HG03565 (cell line): ENCODE results near the gene KCNJ5.
A peak's percentile ranks its signal among the peaks of the same experiment; 100 is the strongest.

Experiments
- ATAC-seq: cut with Tn5 transposase; IDR thresholded peaks from one replicate; pipeline ENCODE4 v1.9.1; 2021; ENCODE audit warnings: mild to moderate bottlenecking, moderate library complexity; ENCODE audit not compliant: unreplicated experiment

Gene KCNJ5

DNA sequence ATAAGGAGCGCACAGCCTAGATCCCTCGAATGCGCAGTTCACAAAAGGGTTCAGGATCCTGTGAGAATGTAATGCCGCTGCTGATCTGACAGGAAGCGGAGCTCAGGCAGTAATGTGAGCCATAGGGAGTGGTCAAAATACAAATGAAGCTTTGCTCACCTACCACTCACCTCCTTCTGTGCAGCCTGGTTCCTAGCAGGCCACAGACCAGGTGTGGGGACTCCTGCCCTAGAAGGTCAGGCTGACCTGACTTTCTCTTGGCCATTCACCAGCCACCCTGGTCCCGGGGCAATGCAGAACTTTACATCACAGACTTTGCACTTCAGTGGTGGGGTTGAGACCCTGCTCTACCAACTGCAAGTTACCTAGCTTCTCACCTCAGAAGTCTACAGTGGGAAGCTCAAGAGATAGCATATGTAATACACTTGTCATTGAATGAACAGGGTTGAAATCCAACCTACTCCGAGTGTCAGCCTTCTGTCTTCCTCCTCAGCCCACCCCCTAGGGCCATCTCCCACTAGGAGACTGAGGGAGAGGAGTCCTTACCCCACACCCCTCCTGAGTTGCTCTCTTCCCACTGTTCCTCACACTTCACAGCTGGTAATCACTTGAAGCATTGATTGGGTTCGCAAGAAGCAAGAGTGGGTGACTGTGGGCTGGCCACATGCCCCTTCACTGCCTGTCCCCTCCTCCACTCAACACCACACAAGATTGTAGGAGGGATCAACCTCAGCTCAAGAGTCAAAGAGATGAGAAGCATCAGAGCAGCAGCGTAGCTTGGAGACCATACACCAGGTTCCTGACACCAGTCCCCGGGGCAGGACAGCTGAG, 22.1 kb upstream of the KCNJ5 start:
- no peak for ATAC-seq

DNA sequence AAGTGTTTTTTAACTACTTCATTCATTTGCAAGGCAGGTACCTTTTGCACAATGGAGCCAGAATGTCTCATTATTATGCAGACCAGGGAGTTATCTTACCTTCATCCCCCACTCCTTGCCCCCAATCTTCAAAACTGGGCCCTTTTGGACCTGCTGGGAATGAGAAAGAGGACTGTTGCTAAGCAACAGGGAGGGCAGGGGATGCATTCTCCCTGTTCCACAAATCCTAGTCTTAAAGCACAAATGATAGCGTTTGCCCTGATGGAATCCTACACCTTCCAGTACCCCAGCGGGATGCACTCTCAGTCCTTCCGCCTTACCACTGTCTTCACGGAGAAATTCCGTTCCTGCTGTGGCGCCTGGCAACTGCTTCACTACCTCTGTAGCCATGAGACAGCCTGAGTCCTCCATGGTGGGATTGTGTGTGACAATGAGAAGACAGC, 20.0 kb upstream of the KCNJ5 start:
- no peak for ATAC-seq

DNA sequence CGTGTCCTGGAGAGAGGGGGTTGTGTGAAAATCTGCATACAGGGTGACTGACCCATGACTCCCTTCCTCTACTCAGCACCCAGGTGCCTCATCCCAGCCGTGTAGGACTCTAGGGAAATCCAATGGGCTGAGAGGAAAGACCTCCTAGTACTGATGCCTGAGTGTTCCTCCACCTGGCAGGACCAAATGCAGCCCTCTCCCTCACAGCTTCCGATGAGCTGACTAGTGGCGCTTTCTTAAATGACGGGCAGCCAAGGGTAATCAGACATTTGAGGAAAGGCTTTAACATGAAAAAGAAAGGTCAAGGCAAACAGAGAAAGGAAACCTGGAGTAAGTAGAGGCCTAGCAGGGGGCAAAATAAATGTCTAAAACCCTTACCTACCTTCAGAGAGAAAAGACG, 19.1 kb upstream of the KCNJ5 start:
- no peak for ATAC-seq

GRCh38 chr11:128872594-128872993, 18.6 kb upstream of the KCNJ5 start:
- no peak for ATAC-seq

DNA sequence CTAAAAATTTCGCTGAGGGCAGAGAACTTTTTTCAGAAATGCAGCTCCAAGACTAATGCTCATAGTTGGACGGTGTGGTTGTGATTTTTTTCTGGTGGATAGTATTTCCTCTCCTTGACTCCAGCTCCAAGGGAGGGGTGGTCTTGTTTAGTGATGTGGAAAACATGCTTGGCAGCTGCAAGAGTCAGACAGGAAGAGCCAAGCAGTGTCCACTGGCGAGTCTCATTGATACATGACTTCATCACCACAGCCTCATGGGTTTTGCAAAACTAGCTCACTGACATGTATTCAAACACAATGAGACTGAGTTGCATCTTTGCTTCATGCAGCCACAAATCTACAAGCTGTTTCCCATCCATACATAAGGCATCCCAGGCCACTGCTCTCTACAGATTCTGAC, 16.7 kb upstream of the KCNJ5 start:
- no peak for ATAC-seq

DNA sequence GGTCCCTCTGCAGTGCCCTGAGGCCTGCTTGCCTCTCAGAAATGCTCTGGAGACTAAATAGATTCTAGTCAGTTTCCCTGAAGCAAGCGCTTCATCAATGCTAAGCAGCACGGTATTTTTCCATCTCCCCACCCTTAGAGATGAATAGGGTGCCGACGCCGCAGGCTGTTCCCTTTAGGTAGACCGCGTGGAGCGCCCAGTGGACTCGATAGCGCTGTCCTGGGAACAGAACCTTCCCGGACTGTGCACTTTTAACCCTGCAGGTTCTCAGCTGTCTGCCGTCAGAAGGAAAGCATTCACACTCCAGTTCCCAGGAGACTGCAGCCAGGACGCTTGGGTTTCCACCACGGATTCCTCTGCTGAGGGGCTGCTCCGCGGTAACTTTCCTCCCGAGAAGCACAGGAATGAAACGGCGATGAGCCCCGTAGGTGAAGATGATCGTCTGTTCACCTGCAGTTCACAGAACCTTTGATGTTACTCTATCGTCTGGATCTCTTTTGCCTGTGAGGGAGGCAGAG, 15.0 kb upstream of the KCNJ5 start:
- no peak for ATAC-seq

- no peak for ATAC-seq
Observed at GRCh38 chr11:128877726-128878125, 13.4 kb upstream of the KCNJ5 start.

DNA sequence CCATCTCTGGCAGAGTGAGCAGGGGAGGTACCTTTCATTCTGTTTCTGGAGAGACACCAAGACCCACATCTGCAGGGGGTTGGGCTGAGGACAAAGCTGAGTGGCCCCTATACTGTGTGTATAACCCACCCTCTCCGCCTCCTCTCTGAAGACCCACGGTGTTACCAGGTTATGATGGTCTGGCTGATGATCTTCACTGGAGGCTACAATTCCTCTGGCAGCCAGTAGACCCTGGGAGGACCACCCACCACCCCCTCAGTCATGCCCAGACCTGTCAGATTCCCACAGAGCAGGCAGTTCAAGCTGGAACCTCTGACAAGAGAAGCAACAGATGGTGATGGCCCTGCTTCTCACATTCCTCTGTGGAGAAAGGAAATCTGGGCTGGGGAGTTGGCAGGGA, 12.7 kb upstream of the KCNJ5 start:
- no peak for ATAC-seq

DNA sequence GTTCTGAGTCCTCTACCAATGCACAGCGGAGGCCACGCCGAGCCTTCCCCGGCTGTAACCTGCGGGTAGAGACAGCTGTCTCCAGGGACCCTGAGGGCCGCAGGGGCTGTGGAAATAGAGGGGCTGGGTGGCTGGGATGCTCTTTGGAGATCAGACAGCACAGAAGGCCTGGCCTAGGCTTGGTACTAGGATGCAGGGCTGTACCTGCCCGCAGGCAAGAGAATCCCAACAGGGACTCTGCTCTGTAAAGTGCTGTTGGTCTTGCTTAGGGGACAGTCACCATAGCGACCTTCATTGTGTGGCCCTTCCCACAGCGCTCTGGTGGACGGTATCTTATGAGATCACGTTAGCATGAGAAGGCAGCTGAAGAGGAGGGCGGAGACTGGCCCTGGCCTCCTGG, 11.3 kb upstream of the KCNJ5 start:
- ATAC-seq, result no peak

DNA sequence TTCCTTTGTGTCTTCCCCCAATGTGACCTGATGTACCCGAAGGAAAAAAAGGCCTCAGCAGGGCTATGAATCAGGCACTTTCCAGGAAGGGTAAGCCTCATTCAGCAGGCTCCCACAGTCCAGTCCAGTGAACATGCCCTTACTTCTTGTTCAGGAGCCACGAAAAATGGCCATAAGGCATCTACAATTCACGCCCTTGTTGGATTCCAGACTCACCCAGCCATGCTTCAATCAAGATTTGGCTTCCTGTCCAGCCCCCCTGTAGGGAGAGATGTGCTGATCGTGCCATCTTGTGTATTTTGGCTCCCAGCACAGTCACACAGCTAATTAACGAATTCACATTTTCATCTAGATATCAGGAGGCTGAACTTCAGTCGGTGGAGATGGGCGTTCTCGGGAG, 9.9 kb upstream of the KCNJ5 start:
- no peak for ATAC-seq

GRCh38 chr11:128882451-128882850, 8.7 kb upstream of the KCNJ5 start:
- no peak for ATAC-seq

DNA sequence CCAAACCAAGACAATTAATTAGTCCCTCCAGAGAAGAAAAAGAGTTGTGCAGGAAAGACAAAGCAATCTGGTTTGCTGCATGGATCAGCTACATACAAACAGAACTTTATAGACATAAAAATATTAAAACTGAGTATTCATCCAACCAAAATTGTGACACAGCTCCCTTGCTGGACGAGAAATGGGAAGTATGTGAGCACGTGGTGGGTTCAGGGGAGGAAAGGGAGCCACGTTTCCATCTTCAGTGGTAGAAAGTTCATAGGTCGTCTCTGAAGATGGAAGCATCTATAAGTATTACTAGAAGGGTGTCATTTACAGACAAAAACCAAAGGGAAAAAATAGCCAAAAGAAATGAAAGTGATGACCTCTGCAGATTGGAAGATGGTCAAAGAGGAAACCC, 7.1 kb upstream of the KCNJ5 start:
- ATAC-seq, result no peak

GRCh38 chr11:128884703-128885338, 6.3 kb upstream of the KCNJ5 start:
- ATAC-seq, result peak; percentile 83

DNA sequence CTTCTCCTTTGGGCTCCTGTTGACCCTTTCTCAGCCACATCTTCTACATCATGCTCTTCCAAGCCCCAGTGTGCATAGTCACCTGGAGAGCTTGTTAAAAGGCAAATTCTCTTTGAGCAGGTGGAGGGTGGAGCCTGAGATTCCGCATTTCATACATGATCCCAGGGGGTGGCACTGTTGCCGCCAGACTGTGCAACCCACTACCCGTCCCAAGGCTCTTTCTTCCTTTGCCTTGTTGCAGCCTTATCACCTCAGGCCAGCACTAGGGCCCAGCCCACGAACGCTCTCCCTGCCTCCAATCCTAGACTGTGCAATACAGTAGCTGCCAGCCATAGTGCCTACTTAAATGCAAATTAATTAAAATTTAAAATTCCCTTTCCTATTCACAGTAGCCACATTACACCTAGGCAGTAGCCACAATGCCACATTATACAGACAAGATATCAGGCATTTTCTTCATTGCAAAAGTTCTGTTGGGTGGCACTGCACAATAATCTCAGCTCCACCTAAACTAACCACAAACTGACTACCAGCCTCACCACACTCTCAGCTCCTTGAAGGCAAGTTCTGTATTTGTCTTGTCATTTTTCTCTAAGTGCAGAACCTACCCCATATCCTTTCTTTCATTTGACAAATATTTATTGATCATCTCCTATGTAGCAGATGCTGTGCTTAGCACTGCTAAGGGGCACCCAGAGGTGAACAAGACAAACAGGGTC, 4.6 kb upstream of the KCNJ5 start:
- ATAC-seq, result no peak

- no peak for ATAC-seq
Observed at GRCh38 chr11:128888034-128888985, 2.8 kb upstream of the KCNJ5 start.

- ATAC-seq, result no peak
Observed at GRCh38 chr11:128889657-128890213, 1.4 kb upstream of the KCNJ5 start.

DNA sequence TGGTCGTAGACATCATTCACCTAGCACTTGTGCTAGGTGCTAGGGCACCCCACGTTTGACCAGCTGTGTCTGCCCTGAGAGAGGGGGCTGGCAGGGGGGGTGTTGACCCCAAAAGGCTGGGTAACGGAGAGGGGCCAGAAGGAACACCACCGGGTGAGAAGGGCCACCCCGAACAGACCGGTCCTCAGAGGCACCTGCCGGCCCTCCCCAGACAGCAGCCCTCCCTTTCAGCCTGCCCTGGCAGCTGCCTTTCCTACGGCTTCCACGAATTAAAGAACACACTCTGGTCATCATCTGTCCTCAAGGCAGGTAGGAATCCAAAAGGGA, 977 bp upstream of the KCNJ5 start:
- ATAC-seq, result no peak

DNA sequence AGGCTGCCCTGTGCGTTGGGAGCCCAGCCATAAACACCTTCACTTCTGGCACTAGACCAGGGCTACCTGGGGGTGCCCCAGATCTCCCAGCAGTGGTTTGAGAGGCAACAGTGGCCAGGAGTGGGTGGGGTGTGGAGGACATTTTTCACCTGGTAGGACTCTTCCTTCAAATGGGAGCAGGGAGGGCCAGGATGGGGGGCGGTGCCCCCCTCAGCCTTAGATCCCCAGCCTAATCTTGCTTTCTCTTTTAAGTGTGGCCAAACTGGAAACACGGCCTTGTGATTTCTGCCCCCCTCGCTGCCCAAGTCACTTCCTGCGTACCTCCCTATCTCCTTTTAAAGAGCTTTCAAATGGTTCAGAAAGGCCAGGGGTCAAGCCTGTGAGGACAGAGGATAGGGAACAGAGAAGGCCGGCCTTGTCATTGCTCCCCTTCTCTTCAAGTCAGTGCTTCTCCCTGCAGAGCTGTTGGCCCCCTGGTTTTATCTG, 800 bp downstream of the KCNJ5 start:
- ATAC-seq, result no peak

DNA sequence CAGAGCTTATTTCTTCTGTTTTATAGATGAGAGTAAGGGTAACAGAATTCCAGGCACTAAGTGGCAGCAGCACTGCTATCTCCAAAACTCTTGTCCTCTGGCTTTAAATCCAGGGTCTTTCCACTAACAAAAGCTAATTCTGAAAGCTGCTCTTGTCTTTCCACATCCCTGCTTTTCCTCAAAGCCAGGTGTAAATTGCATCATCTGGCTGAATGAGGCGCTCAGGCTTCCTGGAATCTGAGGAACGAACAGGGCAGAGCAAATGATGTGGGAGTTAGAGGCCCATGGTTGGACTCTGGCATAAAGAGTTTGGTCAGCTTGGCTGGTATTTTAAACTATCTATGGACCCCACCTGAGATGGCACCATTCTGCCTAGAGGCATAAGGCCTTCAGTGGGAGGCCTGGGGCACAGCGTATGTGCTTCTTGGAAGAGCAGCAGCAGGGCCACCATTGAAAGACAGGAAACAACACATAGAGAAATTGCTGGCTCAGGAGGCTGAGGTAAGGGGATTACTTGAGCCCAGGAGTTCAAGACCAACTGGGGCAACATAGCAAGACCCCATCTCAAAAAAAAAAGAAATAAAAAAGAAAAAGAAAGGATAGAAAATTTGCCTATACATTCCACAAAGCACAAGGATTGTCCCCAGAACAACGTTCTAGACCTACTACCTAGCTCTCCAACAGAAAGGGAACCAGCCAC, 1.9 kb downstream of the KCNJ5 start:
- ATAC-seq, result no peak
